ENCODE data around the gene FGF22.
"Not testable (repeated sequence)": the region's sequence is repeated elsewhere in the genome, so short reads cannot be mapped to it uniquely, and the experiment has no call there.

FGF22 gene

DNA sequence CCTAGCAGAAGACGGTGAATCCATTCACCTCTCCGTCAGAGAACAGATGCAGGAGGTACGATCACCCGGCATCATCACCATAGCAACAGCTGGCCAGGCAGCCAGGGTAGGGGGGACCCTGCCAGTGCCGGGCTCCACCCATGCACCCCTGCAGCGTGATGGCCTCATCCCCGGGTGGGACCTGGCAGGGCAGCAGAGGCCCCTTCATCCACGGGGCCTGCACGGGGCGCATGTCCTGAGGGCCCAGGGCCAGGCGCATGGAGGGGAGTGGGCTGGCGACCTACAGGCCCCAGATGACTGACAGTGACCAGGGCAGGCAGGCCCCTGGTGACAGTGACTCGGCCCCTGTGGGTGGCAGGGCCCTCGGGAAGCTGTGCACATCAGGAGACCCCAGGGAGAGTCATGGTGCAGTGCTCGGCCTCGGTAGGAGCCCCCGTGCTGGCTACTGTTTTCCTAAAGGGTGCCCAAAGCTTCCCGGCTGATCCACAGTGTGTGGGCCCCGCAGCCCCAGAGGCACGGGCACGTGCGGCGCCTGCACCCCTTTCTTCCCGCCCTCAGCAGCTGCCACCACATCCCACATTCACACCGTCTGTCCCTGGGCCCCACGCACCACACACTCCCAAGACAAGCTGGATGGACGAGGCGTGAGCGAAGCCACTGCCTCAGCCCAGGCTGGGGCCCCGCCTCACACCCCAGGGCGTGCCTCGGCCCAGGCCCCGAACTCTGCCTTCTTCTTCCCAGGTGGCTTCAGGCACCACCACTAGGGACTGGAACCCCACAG is 18.6 kb downstream of the FGF22 start:
- no peak for DNase-seq (ENCODE audit: low read depth in 3 of 3, low spot score in 1 of 3)

DNA sequence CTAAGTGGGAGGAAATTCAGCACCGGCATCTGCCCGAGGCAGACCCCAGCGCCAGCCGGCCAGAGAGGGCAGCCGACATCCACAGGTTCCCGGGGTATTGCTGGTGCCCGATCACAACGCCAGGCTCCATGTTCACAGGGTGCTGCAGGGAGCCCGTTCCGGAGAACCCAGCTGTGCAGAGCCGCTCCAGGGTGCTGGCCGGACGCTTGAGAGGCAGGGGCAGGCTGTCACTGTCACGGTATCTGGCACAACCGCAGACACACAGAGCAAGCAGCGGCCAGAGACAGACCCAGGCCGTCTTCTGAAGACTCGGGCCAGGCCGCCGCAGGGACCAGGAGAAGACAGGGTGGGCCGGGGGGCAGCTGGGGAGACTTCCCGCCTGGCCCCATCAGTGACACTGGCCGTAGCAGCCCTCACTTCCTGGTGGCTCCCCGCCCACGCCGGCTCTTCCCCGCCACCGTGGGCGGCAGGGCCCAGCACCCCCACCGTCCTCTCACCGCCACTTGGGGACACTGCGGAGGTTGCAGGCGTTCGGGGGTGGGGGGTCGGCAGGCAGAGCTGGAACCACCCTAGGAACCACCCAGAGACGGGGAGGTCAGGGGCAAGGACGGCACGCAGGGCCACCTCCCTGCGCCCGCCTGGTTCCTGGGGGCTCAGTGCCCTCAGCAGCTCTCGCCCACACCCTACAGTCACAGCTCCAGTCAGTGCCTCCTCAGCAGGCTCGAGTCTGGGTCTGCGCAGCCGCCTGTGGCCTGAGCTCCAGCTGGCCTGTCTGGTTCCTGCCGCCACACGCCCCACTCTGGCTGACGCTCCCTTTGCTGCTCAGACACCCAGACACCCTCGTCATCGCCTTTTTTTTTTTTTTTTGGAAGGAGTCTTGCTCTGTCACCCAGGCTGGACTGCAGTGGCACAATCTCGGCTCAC is 19.5 kb downstream of the FGF22 start:
- peak in 1 of 3 donors; percentile 35 for DNase-seq (ENCODE audit: low read depth in 3 of 3, low spot score in 1 of 3)

DNA sequence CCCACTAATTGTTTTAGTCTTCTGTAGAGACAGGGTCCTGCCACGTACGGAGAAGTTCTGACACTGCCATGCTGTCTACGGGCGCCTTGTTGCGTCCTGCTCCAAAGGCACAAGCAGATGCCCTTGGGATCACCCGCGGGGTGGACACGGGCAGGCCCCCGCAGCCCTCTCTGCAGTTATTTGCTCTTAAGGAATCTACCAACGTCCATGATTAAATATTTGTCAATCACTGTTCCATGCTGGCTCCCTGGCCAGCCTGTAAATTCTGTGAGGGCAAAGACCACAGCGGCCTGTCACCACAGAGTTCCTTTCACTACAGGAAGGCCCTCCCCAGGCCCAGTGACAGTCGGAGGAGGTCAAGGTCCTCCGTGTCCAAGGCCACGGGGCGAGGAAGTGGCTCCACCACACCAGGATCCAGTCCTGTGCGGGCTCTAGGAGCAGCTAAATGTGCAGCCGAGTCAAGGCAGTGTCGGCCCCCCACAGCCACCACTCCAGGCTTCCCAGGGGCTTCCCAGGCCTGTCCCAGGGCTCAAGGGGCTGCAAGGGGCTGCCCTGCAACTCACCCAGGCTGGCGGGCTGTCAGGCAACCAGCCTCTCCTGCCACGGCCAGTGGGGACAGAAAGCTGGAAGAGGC is 21.2 kb downstream of the FGF22 start:
- no peak for DNase-seq (ENCODE audit: low read depth in 3 of 3, low spot score in 1 of 3)

DNA sequence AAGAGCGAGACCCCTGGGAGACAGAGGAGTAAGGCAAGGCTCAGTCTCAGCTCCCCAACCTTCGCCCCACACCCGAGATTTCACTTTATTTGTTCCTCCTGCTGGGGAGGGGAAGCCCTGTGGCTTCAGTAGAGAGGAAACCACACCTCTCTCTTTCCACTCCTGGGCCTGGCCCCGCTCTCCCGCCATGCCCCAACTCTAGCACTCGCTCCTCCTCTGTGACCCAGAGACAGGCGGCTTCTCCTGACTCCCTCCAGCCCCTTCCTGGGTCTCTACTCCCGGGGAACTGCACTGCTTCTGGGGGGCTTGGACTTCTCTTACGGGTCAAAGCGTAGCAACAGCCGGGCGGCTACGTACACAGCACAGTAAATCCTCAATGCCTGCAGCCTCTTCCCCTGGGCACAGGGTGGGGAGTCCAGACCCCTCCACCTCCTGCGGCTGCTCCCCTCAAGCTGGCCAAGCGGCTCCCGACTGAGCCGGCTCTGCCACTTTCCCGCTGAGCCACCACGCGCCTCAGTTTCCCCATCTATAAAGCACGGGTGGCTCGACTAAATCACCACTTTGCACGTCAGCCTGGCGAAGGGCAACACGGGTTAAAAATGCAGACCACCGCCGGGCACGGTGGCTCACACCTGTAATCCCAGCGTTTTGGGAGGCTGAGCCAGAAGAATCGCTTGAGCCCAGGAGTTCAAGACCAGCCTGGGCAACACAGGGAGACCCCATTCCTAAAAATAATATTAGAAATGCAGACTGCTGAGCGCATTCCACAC is 21.9 kb downstream of the FGF22 start:
- DNase-seq (ENCODE audit: low read depth in 3 of 3, low spot score in 1 of 3) = peak in 1 of 3 donors; percentile 49

DNA sequence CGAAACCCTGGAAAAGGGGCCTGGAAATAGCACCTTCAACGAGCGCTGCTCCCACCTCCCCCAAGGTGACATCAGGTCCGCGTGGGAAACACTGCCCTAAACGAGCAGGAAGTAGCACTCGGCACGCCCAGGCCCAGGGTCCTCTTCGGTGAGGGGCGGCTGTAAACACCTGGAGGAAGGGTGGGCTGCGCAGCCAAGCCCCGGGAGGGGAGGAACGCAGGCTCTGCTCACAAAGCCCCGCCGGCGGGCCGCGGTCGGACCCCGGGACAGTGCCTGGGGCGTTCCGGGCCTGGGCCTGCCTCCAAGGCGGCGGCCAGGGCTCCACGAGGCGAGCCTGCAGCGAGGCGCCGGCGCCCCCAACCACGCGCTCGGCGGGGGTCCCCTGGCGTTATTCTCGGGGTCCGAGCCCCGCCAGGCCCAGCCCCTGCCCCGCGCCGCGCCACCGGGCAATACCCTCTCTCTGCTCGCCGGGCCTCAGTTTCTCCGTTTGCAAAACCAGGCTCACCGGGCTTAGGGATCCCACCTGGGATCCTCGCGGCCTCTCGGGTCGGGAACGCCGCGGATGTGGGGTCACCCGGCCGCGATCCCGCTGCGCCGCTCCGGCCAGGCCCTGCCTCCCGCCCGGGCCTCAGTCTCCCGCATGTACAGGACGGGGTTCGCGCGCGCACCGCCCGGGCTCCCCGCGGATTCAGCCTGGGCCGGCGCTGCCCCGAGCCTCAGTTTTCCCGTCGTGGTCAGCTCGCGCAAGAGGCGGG is 22.7 kb downstream of the FGF22 start:
- peak in 1 of 3 donors; percentile 52 for DNase-seq (ENCODE audit: low read depth in 3 of 3, low spot score in 1 of 3)

DNA sequence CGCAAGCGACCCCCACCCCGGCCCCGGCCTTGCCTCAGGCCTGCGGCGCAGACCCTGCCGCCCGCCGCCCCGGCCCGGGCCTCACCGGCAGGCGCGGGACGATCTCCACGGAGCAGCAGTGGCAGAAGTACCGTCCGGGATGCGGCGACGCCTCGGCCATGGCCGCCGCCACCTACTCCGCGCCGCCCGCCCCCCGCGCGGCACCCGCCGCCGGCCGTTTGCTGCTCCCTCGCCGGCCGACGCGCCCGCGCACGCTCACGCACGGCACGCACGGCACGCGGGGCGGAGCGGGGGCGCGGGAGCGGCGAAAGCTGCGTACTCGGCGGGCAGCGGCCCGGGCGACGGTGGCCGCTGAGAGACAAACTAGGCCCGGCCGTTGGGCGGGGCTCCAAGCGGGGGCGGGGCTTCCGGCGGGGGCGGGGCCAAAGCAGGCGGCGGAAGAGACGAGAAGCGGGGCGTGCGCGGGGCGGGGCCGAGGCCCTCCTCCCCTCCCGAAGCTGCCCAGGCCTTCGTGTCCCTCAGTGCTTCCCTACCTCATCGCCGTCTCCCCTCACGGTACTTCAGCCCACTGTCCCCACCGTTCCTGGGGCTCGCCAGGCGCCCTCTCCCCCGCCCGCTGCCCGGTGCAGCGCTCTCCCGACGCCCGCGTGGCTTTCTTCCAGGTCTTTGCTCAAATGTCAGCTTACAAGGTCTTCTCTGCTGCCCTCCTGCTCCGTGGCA is 23.4 kb downstream of the FGF22 start, which contains the start of gene RNF126:
Gene RNF126 (minus strand): TSS at position 253 of the 720 bp plus-strand sequence. CDS start 93 bp downstream, at position 160.
- DNase-seq (ENCODE audit: low read depth in 3 of 3, low spot score in 1 of 3) = peak; percentile 86 to 99 (median 93)

DNA sequence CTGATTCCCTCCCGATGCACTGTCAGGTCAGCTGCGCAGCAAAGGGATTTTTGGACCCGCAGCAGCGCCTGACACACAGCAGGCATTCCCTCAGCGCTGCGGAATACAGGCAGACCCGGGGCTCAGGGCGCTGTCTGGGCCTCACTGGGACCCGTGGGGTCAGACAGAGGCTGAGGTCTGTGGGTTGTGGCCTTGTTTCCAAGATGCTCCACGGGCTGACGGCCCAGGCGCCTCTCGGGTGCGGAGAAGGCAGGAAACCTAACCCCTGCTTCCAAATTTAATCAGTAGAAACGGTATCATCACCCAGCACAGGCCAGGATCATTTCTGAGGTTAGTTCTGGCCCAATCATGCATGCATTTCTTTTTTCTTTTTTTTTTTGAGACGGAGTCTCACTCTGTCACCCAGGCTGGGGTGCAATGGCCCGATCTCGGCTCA is 24.0 kb downstream of the FGF22 start:
- no peak for DNase-seq (ENCODE audit: low read depth in 3 of 3, low spot score in 1 of 3)

DNA sequence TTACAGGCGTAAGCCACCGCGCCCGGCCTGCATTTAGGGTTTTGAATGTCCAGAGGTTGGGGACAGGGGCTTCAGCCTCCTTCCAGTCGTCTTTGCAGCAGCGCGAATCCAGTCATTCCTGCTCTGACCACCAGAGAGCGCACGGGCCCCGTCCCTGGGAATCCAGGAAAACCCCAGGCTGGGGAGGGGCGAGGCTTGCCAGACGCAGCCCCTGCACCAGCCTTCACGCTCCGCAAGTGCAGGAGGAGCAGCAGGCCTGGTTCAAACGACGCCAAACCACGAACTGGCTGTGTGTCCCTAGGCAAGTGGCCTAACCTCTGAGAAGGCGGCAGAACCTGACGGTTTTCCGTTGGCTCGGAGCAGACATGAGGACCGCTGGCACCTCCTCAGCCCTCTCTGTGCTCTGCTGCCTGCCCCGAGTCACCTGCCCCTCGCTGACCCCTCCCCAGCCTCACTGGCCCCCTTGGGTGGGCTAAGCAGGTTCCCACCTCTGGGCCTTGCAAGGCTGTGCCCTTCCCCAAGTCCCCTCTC is 25.3 kb downstream of the FGF22 start:
- peak; percentile 47 to 76 (median 68) for DNase-seq (ENCODE audit: low read depth in 3 of 3, low spot score in 1 of 3)

DNA sequence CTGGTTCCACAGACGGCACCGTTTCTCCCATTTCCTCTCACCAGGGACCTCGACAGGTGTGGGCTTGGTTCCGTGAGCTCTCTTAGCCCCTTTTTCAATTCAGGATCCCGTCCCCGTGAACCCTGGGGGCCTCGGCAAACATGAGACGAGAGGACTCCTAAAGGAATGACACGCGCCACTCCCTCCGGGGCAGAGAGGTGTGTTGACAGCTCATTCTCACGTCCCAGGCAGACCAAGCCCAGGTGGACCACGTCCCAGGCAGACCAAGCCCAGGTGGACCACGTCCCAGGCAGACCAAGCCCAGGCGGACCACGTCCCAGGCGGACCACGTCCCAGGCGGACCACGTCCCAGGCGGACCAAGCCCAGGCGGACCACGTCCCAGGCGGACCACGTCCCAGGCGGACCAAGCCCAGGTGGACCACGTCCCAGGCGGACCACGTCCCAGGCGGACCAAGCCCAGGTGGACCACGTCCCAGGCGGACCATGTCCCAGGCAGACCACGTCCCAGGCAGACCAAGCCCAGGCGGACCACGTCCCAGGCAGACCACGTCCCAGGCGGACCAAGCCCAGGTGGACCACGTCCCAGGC is 27.4 kb downstream of the FGF22 start:
- DNase-seq (ENCODE audit: low read depth in 3 of 3, low spot score in 1 of 3) = not testable (repeated sequence)

DNA sequence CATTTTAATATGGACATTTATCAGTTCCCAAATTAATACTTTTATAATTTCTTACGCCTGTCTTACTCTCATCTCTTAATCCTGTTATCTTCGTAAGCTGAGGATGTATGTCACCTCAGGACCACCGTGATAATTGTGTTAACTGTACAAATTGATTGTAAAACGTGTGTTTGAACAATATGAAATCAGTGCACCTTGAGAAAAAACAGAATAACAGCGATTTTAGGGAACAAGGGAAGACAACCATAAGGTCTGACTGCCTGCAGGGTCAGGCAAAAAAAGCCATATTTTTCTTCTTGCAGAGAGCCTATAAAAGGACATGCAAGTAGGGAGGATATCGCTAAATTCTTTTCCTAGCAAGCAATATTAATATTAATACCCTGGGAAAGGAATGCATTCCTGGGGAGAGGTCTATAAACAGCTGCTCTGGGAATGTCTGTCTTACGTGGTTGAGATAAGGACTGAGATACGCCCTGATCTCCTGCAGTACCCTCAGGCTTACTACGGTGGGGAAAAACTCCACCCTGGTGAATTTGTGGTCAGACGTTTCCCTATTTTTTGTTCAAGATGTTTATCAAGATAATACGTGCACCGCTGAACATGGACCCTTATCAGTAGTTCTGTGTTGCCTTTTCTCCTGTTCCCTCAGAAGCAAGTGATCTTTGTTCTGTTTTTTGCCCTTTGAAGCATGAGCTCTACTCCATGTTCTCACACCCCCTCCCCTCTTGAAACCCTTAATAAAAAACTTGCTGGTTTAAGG is 29.2 kb downstream of the FGF22 start:
- DNase-seq (ENCODE audit: low read depth in 3 of 3, low spot score in 1 of 3) = not testable (repeated sequence)

DNA sequence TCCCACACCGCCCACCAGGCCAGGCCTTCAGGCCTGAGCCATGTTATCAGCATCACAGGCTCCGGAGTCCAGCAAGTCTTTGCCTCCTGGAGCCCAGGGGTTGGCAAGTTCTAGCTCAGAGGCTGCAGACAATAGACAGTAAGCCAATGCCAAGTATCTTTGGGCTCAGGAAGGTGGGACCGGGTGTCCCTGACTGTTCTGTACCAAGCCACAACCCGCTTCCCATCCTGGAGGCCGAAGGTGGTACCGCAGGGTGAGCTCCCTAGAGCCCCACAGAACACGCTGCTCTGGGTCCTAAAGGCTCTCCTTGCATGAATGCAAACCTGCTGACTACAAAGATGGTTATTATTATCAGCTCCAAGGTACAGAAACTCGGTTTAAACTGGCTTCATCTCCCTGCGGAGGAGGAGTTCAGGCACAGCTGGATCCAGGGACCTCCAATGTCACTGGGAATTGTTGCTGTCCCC is 31.0 kb downstream of the FGF22 start:
- DNase-seq (ENCODE audit: low read depth in 3 of 3, low spot score in 1 of 3) = no peak

DNA sequence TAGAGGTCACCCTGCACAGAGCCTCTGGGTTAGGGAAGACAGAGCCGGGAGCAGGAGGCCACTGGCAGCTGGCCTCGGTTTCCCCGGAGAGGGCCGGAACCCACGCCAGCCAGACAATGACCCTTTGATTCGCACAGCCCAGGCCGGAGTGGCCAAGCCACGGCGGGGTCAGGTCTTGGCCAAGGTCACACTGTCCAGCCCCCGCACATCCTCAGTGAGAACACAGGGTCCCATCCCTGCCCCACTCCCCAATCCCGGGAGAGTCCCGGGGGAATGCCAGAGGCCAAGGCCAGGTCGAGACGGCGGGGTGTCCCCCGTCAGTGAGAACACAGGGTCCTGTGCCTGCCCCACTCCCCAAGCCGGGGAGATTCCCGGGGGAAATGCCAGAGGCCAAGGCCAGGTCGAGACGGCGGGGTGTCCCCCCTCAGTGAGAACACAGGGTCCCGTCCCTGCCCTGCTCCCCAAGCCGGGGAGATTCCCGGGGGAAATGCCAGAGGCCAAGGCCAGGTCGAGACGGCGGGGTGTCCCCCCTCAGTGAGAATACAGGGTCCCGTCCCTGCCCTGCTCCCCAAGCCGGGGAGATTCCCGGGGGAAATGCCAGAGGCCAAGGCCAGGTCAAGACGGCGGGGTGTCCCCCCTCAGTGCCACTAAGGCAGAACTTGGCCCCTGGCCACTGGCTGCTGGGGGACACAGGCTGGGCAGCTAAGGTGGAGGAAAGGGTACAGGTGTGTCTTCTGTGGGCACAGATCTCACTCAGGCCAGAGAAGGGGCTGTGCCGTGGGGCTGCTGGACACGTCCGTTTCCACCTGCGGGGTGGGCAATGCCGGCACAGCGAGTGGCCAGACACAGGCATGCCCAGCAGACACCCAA is 34.8 kb downstream of the FGF22 start:
- DNase-seq (ENCODE audit: low read depth in 3 of 3, low spot score in 1 of 3) = no peak

DNA sequence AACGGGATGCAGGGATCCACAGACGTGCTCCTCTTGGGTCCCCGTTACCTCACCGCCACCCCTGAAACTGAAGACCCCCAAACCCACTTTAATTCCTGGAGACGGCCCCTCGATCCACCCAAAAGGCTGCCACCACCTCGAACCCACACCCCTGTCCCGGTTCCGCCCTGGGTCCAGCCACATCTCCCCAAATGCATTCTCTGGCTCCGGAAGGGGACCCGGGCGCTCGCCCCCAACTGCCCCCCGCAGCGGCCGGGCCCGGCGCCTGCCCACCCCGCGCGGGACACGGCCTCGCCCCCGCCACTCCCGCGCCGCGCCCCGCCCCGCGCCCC is 36.3 kb downstream of the FGF22 start:
- no peak for DNase-seq (ENCODE audit: low read depth in 3 of 3, low spot score in 1 of 3)

DNA sequence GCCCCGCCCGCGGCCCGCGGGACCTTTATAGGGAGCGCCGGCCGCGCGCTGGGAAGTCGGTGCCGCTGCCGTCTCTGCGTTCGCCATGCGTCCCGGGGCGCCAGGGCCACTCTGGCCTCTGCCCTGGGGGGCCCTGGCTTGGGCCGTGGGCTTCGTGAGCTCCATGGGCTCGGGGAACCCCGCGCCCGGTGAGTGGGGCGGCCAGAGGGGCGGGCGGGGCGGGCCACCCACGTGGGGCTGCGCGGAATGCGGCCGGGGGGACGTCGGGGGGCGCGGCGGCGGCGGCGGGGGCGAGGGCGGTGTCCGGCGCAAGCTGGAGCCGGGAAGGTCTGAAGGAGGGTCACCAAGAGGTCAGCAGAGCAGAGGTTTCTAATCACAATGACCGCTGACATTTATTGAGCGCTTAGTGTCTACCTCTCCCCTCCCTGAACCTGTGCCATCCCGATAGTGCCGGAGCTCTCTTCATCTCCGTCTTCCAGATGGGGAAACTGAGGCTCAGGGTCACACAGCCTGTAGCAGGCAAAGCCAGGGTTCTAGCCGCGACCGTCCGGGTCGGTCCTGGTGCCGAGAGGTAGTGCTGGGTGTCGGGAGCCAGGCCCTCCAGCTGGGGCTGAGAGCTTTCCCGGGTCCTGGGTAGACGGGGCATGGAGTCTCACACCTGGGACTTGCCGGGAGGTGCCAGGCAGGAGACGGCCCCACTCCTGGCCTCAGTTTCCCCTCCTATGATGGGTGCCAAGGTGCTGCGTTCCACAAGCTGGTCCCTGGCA is 36.8 kb downstream of the FGF22 start, which contains the start of gene FSTL3:
Gene FSTL3 (plus strand): TSS at position 54 of the 767 bp plus-strand sequence. CDS start 32 bp downstream, at position 86.
- no peak for DNase-seq (ENCODE audit: low read depth in 3 of 3, low spot score in 1 of 3)

DNA sequence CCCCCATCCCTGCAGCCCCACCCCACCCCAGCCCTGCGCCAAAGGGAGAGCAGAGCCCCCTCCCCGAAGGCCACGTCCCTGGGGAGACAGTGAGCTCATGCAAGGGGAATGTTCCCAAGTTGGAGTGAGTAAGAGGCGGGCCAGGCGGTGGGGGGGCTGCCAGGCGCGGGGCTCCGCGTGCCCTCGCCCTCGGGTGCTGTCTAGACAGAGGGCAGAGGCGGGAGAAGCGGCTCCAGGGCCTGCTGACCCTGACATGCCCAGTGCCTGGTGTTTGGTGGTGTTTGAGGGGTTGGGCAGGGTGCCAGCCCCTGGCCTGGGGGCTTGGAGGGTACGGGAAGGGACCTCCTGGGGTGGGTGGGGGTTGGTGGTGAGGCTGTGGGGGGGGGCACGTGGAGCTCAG is 37.5 kb downstream of the FGF22 start:
- no peak for DNase-seq (ENCODE audit: low read depth in 3 of 3, low spot score in 1 of 3)
